ENCODE results near the gene CLEC4D.
"Not testable (repeated sequence)": the region's sequence is repeated elsewhere in the genome, so short reads cannot be mapped to it uniquely, and the experiment has no call there.

The CLEC4D gene

GRCh38 chr12:8537820-8538219, 24.5 kb downstream of the CLEC4D start:
- not testable (repeated sequence) for DNase-seq

GRCh38 chr12:8540831-8541230, 27.5 kb downstream of the CLEC4D start, which contains the start of gene CLEC4E:
Gene CLEC4E, minus strand, starts transcription at chr12:8540905. Its CDS starts 108 bp downstream, at chr12:8540797.
- DNase-seq, result not testable (repeated sequence)

GRCh38 chr12:8541562-8541961, 28.3 kb downstream of the CLEC4D start:
- no peak for DNase-seq

DNA sequence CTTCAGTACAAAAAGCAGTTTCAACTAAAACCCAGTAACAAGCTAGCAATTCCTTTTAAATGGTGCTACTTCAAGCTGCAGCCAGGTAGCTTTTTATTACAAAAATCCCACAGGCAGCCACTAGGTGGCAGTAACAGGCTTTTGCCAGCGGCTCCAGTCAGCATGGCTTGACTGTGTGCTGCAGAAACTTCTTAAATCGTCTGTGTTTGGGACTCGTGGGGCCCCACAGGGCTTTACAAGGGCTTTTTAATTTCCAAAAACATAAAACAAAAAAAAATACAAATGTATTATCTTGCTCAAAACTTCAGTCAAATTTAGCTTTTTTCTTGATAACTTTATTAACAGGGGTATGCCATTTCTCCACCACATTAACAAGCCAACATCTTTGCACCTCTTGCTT, 31.0 kb downstream of the CLEC4D start:
- DNase-seq, result peak; percentile 39

DNA sequence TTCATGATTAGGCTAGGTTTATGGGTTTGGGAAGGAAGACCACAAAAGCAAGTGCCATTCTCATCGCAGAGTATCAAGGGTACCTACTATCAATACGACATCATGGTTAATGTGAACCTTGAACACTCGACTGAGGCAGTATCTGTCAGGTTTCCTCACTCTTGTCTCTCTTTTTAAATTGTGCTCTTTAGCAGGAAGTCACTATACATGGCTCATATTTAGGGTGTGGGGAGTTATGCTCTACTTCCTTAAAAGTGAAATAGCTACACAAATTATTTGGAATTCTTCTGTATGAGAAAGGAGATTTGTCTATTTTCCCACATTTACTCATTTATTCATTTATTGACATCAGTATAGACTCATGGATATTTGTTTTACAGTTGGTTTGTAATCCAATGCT, 33.3 kb downstream of the CLEC4D start:
- no peak for DNase-seq

DNA sequence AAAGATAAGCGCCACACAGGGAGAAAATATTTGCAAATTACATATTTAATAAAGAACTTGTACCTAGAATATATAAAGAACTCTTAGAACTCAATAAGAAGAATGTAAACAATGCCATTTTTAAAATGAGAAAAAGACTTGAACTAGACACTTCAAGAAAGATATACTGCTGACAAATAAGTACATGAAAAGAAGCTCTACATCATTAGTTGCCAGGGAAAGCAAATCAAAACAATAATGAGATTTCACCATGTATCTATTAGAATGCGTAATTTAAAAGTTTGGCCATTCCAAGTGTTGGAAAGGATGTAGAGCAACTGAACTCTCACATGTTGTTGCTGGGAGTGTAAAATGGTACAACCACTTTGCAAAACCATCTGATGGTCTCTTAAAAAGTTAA, 34.3 kb downstream of the CLEC4D start:
- no peak for DNase-seq

GRCh38 chr12:8548192-8548591, 34.9 kb downstream of the CLEC4D start:
- DNase-seq, result no peak

- DNase-seq, result no peak
Observed at GRCh38 chr12:8549381-8549780, 36.1 kb downstream of the CLEC4D start.

DNA sequence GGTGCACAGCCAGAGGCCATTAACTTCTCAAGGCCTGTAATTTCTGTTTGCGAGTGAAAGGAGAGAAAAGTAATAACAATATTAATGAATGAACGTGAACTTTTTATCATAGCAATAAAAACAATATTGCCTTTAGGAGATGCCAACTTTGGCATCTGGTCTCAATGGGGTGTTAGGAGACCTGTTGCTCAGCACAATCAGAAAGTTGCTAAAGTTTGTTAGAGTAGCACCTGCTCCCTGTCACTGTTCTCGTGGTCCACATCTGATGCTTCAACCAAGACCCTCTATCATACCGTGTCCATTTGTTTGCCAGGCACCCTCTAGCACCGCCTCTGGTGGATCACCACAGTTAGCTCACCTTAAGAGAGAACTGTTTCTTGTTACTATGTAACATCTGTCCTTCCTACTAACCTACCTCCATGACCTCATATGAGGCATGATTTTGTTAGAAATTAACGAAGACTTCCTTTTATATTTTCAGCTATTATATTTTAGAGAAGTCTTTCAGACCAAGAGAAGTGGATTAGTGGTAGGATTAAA, 39.9 kb downstream of the CLEC4D start:
- no peak for DNase-seq

DNA sequence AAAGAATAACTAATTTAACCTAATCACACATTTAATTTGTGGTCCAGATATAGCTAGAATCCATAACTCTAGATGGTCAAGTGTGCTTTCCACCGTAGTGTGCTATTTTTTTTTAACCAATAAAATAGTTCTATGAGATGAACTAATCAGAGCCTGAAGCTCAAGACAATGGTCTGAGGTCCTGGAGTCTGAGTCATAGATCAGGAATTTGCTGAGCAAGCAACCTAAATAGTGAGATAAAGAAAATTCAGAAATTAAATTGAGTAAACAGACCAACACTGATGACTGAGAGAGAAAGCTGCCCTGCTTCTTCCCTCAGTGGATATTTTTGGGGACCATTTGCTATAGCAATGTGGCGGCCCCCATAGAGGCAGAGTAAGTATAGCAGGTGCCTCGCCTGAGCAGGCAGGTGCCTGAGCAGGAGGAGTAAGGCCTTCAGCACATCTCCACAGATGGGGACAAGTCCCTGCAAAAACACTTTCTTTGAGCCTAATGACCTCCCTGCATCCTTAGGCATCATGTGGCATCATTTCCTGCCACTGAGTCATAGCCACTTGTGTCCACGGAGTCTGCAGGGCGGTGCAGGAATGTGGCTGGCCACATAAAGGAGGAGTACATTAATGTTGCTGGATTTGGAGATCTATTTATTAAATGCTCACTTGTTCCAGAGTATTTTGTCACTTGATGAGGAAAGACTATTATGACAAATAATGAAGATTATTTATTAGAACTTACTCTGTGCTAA, 41.3 kb downstream of the CLEC4D start:
- DNase-seq, result no peak

- DNase-seq, result no peak
Observed at GRCh38 chr12:8556531-8557097, 43.3 kb downstream of the CLEC4D start.

GRCh38 chr12:8559676-8560075, 46.4 kb downstream of the CLEC4D start:
- DNase-seq, result no peak

DNA sequence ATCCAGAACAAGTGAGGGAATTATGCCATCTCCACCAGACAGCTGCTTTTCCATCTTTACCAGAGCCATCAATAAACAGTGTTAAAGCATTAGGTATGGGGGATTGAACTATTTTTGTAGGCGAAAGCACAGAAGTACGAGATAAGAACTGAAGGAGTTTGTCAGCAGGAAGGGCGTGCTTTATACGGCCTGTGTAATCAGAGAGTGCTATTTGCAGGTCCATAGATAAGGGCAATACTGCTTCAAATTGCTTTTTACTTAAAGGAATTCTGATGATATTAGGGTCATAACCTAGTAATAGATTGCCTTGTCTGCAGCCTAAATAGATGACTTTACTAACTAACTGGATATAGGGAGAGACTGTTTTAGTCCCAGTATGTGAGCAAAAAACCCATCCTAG, 47.7 kb downstream of the CLEC4D start:
- no peak for DNase-seq

DNA sequence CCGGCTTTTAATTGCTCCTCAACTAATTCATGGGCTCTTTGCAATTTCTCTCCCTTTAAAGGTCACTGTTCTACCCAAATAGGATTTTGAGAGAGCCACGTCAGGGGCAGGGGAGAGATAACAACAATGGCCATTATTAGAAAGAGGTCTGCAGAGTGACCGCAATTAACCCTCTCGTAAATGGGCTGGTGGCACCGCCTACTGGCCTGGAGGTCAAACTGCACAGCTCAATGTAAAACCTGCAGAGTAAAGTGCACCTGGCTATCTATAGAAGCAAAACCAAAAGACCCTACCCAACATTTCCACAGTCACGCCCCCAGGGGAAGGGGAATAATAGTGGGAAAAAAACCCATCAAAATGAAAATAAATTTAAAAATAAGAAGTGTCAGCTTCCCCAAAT, 49.0 kb downstream of the CLEC4D start:
- DNase-seq, result no peak

GRCh38 chr12:8563356-8563755, 50.1 kb downstream of the CLEC4D start:
- DNase-seq, result no peak

GRCh38 chr12:8564656-8565055, 51.4 kb downstream of the CLEC4D start:
- DNase-seq, result no peak

- not testable (repeated sequence) for DNase-seq
Observed at GRCh38 chr12:8566052-8566451, 52.7 kb downstream of the CLEC4D start.

- no peak for DNase-seq
Observed at GRCh38 chr12:8566525-8566924, 53.2 kb downstream of the CLEC4D start.
